HG03196 (cell line): ENCODE results near the gene CILP.

ENCODE experiments used
- ATAC-seq: cut with Tn5 transposase; IDR thresholded peaks from one replicate; pipeline ENCODE4 v1.9.1; 2021; ENCODE audit not compliant: unreplicated experiment

CILP gene

GRCh38 chr15:65164139-65164538, 47.1 kb downstream of the CILP start:
- no peak for ATAC-seq

DNA sequence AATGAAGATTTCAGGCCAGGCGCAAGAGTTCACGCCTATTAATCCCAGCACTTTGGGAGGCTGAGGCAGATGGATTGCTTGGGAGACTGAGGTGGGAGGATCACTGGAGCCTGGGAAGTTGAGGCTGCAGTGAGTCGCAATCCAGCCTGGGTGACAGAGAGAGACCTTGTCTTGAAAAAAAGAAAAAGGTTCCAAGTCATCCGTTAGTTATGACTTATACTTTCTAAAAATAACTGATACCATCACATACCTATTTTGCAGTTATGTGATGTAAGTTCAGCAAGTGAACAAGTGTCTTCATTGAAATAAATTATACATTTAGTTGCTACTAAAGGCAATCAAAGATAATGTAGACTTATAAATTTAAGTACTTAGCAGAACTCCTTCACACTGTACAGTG, 48.2 kb downstream of the CILP start:
- no peak for ATAC-seq

DNA sequence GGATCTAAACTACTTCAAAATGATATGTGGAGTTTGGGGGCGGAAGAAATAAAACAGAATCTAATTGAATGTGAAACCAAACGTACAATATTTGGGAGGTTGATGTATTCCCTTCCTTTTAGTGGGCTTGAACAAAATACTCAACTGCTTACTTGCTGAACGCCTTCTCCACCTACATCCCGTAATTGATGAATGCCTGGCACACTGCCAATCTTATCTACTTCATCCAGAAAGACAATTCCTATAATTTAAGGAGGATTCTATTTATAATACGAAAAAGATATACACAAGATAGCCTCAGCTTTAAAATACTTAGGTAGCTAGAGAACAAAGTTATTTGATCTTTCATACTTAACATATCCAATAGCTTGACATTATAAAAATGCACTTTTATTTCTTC, 54.6 kb downstream of the CILP start:
- ATAC-seq, result no peak

DNA sequence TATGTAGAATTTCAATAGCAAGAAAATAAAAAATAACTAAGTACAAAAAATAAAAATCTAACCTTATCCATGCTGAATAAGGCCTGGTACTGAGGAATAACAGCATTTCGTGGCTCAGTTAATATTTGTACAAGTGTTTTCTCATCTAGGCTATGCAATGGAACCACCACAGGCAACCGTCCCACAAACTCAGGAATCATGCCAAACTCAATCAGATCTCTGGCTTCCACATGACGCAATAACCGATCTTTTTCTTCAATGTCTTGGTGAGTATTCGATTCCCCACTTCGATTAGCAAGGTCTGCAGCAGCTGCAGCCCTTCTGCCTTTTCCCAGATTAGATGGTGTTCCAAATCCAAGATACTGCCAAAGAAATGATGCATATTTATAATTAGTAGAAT, 56.6 kb downstream of the CILP start:
- ATAC-seq, result no peak

- ATAC-seq, result no peak
These were observed 63.4 kb downstream of the CILP start for GRCh38 chr15:65147902-65148301.

- ATAC-seq, result no peak
These were observed 64.8 kb downstream of the CILP start for GRCh38 chr15:65146438-65146837.
